HG03135 (cell line): ENCODE measurements around the gene AMOTL1.
"Not testable (repeated sequence)": the region's sequence is repeated elsewhere in the genome, so short reads cannot be mapped to it uniquely, and the experiment has no call there.

ENCODE experiments used
- ATAC-seq: cut with Tn5 transposase; IDR thresholded peaks from one replicate; pipeline ENCODE4 v1.9.1; 2021; ENCODE audit warnings: mild to moderate bottlenecking, moderate library complexity; ENCODE audit not compliant: unreplicated experiment

Gene AMOTL1

DNA sequence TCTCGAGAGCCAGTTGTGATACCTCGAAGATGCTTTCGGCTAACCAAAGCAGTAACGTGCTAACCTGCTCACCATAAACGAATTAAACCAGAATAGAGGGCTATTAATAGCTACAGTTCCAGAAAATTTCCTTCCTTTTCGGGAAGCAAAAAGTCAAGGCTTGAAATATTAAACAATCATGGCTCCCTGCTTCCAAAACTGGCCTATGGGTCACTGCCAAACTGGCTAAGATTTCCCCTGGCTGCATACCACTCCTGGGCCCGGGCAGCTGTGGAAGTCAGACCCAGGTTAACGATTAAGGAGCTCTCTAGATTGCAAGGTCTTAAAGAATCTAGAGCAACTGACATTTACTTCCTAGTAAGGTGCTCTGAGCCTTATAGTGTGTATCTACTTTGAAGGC, 1.7 kb downstream of the AMOTL1 start:
- ATAC-seq, result no peak

GRCh38 chr11:94770563-94771120, 2.5 kb downstream of the AMOTL1 start:
- ATAC-seq, result no peak

- ATAC-seq, result no peak
Observed at GRCh38 chr11:94771390-94771789, 3.2 kb downstream of the AMOTL1 start.

DNA sequence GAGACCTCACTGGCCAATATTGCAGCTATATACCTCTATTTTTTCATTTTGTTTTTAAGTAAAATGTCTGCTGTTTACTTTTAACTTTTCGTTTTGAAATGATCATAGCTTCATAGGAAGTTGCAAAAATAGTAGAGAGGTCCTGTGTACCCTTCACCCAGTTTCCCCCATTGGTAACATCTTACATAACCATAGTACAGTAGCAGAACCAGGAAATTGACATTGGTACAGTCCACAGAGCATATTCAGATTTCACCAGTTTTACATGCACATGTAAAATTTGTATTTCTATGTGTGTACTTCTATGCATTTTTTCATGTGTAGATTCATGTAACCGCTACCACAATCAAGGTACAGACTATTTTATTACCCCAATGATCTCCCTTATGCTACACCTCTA, 3.8 kb downstream of the AMOTL1 start:
- no peak for ATAC-seq

DNA sequence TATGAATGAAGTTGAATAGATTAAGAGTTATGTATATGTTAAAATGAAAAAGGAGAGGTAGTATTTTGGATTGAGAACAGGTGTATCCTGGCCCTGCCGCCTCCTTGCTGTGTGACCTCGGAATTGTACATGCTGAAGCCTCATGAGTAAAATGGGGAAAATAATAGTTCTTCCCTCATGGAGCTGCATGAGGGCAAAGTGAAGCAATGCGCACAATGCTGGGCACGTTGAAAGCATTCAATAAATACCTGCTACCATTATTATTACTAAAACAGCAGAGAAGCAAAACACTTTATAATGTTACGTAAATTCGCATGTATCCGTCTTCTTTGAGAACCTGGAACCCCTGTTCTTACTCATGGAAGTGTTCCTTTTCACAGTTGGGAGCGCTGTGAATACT, 5.7 kb downstream of the AMOTL1 start:
- no peak for ATAC-seq

GRCh38 chr11:94774345-94774744, 6.2 kb downstream of the AMOTL1 start:
- ATAC-seq, result no peak

- ATAC-seq, result no peak
Observed at GRCh38 chr11:94775567-94776327, 7.6 kb downstream of the AMOTL1 start.

GRCh38 chr11:94776351-94777321, 8.5 kb downstream of the AMOTL1 start:
- no peak for ATAC-seq

DNA sequence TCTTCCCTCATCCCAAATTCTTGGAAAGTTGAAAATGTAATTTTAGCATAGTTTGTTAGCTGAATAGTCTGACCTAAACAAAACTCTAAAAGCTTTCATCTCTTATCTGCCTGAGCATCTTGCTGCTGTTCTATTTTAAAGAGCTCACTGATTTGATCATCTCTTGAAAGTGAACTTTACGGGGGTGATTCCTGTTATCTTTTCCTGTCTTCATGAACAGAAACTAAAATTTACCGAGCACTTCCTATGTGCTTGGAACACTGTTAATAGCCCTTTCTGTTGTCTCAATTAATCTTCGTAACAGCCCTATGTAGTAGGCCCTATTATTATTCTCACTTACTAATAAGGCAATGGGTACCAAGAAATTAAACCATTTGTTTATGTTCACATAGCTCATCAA, 12.3 kb downstream of the AMOTL1 start:
- ATAC-seq, result no peak

DNA sequence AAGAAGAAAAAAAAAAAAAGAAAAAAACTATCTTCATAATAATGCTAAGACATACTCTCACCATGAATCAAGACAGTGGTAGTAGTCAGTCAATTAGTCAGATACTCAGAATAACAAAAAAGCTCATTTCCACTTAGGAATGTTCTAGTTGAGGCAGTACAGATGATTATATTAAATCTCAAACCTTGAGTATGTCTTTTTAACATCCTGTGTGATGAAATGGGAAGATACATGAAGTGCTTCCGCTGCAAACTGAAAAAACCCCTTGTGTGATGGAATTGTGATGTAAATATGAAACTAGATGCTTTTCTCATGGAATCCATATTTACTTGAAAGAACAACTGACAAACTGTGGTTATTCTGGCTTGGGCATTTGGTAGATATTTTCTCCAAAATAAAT, 13.7 kb downstream of the AMOTL1 start:
- ATAC-seq, result no peak

GRCh38 chr11:94782446-94782845, 14.3 kb downstream of the AMOTL1 start:
- no peak for ATAC-seq

GRCh38 chr11:94784884-94785283, 16.7 kb downstream of the AMOTL1 start:
- ATAC-seq, result no peak

- no peak for ATAC-seq
Observed at GRCh38 chr11:94785509-94785908, 17.4 kb downstream of the AMOTL1 start.

GRCh38 chr11:94786264-94787126, 18.3 kb downstream of the AMOTL1 start:
- ATAC-seq, result no peak

GRCh38 chr11:94787801-94788200, 19.6 kb downstream of the AMOTL1 start:
- no peak for ATAC-seq

DNA sequence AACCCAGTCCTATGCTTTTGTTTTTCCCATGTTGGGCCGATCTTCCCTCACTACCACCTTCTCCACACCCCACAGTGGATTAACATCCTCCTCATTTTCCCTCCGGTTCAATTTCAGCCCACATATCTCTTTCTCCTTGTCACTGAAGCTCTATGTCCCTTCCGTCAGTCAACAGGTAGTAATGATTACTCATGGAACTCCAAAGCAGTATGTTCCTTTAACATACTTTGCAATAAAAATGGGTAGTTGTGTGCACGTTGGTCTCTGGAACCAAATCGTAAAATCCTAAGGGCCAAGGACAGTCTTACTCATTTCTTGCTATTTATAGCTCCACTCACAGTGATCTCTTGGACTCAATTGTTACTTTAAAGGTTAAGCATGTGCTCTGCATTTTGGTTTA, 20.2 kb downstream of the AMOTL1 start:
- no peak for ATAC-seq

GRCh38 chr11:94790197-94790596, 22.0 kb downstream of the AMOTL1 start:
- ATAC-seq, result no peak

DNA sequence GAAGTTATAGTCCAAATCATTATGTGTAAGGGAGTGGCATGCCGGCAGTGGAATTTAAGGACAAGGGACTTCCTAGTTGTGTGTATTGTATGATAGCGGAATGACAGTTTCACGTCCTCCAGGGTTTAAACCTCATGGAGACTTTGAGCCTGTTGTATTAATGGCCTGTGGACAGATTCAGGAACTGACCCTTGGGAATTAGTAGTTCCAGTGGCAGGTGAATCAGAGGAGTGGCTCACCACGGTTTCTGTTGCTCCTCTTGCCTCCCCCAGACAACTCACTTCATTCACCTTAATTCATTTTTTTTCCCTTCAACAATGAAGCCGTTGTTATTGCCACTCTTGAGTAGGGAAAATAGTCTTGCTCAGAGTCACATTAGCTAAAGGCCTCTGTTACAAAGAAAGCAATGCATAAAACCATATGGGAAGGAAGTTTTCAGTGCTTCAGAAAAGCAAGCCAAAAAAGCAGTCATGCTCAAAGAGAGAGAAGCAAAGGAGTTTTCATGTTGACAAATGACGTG, 22.6 kb downstream of the AMOTL1 start:
- no peak for ATAC-seq

DNA sequence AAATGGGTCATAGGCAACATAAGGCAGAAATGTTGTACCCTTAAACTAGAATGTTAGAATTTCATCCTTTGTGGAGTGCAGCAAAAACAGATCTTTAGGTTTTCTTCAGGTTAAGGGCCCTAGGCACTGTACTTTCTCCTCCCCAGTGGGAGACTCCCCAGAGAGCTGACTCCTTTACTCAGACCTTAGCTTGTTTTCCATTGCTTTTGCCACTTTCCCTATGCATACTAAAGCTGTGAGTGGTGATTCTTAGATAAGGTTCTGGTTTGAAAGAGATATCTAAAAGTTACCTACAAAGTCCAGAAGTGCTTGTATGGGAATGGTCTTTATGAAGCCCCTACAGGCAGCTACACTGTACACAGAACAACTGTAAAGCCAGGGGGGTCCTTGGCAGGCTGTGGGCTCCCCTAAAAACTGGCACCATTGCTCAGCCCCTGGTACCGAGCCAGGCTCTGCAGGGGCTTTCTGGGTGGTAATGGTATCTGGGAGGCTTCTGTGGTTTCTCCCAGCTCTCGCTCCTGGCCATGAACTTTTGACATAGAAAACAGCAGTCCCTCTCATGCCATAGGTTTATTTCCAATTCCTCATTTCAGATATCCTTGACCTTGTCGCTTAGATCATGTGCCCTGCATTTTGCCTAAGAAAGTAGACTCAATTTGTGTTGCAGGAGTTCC, 23.2 kb downstream of the AMOTL1 start:
- ATAC-seq, result no peak

GRCh38 chr11:94791942-94792341, 23.8 kb downstream of the AMOTL1 start:
- ATAC-seq, result not testable (repeated sequence)
